HepG2 (cell line): ENCODE data around the gene LEF1. TPM values are rescaled to one million over a fixed set of nuclear protein-coding genes. Genes with fewer than 3 reads are reported as not detected.

ENCODE experiments used
- ATAC-seq: fragments of 200-7000 bp; cut with Tn5 transposase; 3 replicates; pipeline ENCODE4 v1.9.1; 2020; ENCODE audit warnings: mild to moderate bottlenecking, moderate library complexity
- BruUV-seq: library from RNA; stranded (reverse); fragments of 400-500 nt; replicated peaks from 2 replicates; lab custom pipeline; 2021; lab: Mats Ljungman, UMichigan
- CTCF ChIA-PET: fragments of 300-600 bp; formaldehyde crosslinking; extraction: SDS; loops from one replicate; lab custom pipeline; 2021; ENCODE audit warnings: low total read pairs, inconsistent platforms, low intra/inter-chr PET ratio; lab: Yijun Ruan, JAX
- POLR2A ChIA-PET: fragments of 350-600 bp; sonication (Branson Sonifier 250); formaldehyde crosslinking; loops from one replicate; lab custom pipeline; 2020; ENCODE audit warnings: antibody characterized with exemption, inconsistent platforms; lab: Yijun Ruan, JAX
- DNase-seq: peaks from one replicate; pipeline ENCODE4 v3.0.0-alpha.2; 2015; ENCODE audit warnings: low spot score
- FAIRE-seq: peaks from 3 replicates; lab custom pipeline; 2011; peaks lifted over from hg19 to GRCh38; lab: Jason Lieb, UNC
- H2AFZ ChIP-seq: one replicate; pipeline ENCODE4 v1.6.1; 2011; ENCODE audit warnings: low read length, inconsistent platforms
- H3K27ac ChIP-seq: fragments of 300-600 bp; 3 replicates; pipeline ENCODE4 v1.8.0; 2011; ENCODE audit warnings: mixed run types, mild to moderate bottlenecking, mixed read lengths, low read length, inconsistent platforms; ENCODE audit not compliant: insufficient read depth; ENCODE audit errors: extremely low read length
- H3K27me3 ChIP-seq, 2 experiments: fragments of 200-600 bp in 1 of 2; 2 replicates in 1 of 2; 3 replicates in 1 of 2; pipeline versions ENCODE4 v1.6.0 to v1.8.0; 2011; ENCODE audit warnings: low read length in 2 of 2, mild to moderate bottlenecking in 2 of 2, moderate library complexity in 2 of 2, inconsistent platforms in 1 of 2; ENCODE audit not compliant: insufficient read depth in 2 of 2, control insufficient read depth in 1 of 2
- H3K36me3 ChIP-seq, 2 experiments: fragments of 200-600 bp in 1 of 2; replicated peaks in 1 of 2; 2 replicates in 1 of 2; 3 replicates in 1 of 2; pipeline versions ENCODE4 v1.5.1 to v1.8.0; 2011; ENCODE audit warnings: low read length in 2 of 2, inconsistent platforms in 1 of 2; ENCODE audit not compliant: insufficient read depth in 2 of 2, control insufficient read depth in 1 of 2
- H3K4me1 ChIP-seq: 2 replicates; pipeline ENCODE4 v1.5.1; 2012; ENCODE audit warnings: low read length, inconsistent platforms; ENCODE audit not compliant: insufficient read depth
- H3K4me2 ChIP-seq: 2 replicates; pipeline ENCODE4 v1.6.0; 2011; ENCODE audit warnings: low read depth, low read length, inconsistent platforms
- H3K4me3 ChIP-seq, 3 experiments: fragments of 200-600 bp in 1 of 3; sonication (generic), shearing (Covaris generic) in 1 of 3; replicated peaks in 1 of 3; 2 replicates each; pipeline ENCODE4 v1.5.1; 2011 to 2016; ENCODE audit warnings: low read length in 3 of 3, inconsistent platforms in 2 of 3, low read depth in 2 of 3, mild to moderate bottlenecking in 2 of 3, control low read depth in 1 of 3, mixed read lengths in 1 of 3; ENCODE audit not compliant: insufficient read depth in 1 of 3
- H3K79me2 ChIP-seq: one replicate; pipeline ENCODE4 v1.6.1; 2011; ENCODE audit warnings: low read length, inconsistent platforms; ENCODE audit not compliant: insufficient read depth
- H3K9ac ChIP-seq: 2 replicates; pipeline ENCODE4 v1.6.0; 2011; ENCODE audit warnings: mild to moderate bottlenecking, low read depth, low read length, inconsistent platforms; ENCODE audit not compliant: insufficient read depth
- H3K9me3 ChIP-seq: 2 replicates; pipeline ENCODE4 v1.5.1; 2012; ENCODE audit warnings: mild to moderate bottlenecking, low read length
- H4K20me1 ChIP-seq: 2 replicates; pipeline ENCODE4 v1.6.0; 2011; ENCODE audit warnings: inconsistent platforms, mild to moderate bottlenecking, low read length, moderate library complexity; ENCODE audit not compliant: insufficient read depth
- ETV5 ChIP-seq: IDR thresholded peaks from 2 replicates; pipeline ENCODE4 v1.6.1; 2018; ENCODE audit warnings: missing biosample characterization, missing genetic modification reagents, inconsistent platforms, borderline replicate concordance
- KAT8 ChIP-seq: IDR thresholded peaks from 2 replicates; pipeline ENCODE4 v1.6.1; 2016; ENCODE audit warnings: missing genetic modification reagents, missing compliant biosample characterization
- KDM1A ChIP-seq: IDR thresholded peaks from 2 replicates; pipeline ENCODE4 v1.6.1; 2016; ENCODE audit warnings: missing compliant biosample characterization
- KDM6A ChIP-seq: IDR thresholded peaks from 2 replicates; pipeline ENCODE4 v1.6.1; 2016; ENCODE audit warnings: low read depth
- KLF11 ChIP-seq: IDR thresholded peaks from 2 replicates; pipeline ENCODE4 v1.6.1; 2016; ENCODE audit warnings: missing compliant biosample characterization
- KLF12 ChIP-seq: sonication (generic); formaldehyde crosslinking; IDR thresholded peaks from 2 replicates; pipeline ENCODE4 v1.4.0; 2020; ENCODE audit warnings: missing genetic modification reagents, borderline replicate concordance
- NFE2 ChIP-seq: sonication (generic); formaldehyde crosslinking; IDR thresholded peaks from 2 replicates; pipeline ENCODE4 v1.4.0; 2020; ENCODE audit warnings: missing genetic modification reagents
- PRPF4 ChIP-seq: fragments of 200-400 bp; formaldehyde crosslinking; IDR thresholded peaks from 2 replicates; pipeline ENCODE4 v1.6.1; 2016; ENCODE audit warnings: low read length, low read depth; ENCODE audit not compliant: poor library complexity, severe bottlenecking
- SAFB2 ChIP-seq: sonication (generic); formaldehyde crosslinking; IDR thresholded peaks from 2 replicates; pipeline ENCODE4 v1.5.1; 2020; ENCODE audit warnings: missing genetic modification reagents, low read depth, mild to moderate bottlenecking, borderline replicate concordance
- SOX5 ChIP-seq: IDR thresholded peaks from 2 replicates; pipeline ENCODE4 v1.6.1; 2016; ENCODE audit warnings: borderline replicate concordance
- TAF1 ChIP-seq: sonication (generic); formaldehyde crosslinking; IDR thresholded peaks from 2 replicates; pipeline ENCODE4 v1.4.0; 2020; ENCODE audit warnings: missing genetic modification reagents
- XBP1 ChIP-seq: sonication (generic); formaldehyde crosslinking; IDR thresholded peaks from 2 replicates; pipeline ENCODE4 v1.5.0; 2020; ENCODE audit warnings: missing genetic modification reagents
- ZMAT3 ChIP-seq: sonication (generic); formaldehyde crosslinking; conservative IDR thresholded peaks from 2 replicates; pipeline ENCODE4 v1.7.0; 2021; ENCODE audit warnings: missing genetic modification reagents
- ZNF841 ChIP-seq: sonication (generic); formaldehyde crosslinking; IDR thresholded peaks from 2 replicates; pipeline ENCODE4 v1.8.1; 2023; ENCODE audit warnings: missing genetic modification reagents, borderline replicate concordance
- in situ Hi-C: cut with HindIII; loops from 2 replicates; pipeline ENCODE4 v1.10.0; 2017; ENCODE audit warnings: low pct_unique_long_range_greater_than_20kb; ENCODE audit not compliant: extremely low pct_ligation_motif_present
- intact Hi-C: fragments of 100-400 bp; cut with micrococcal nuclease; formaldehyde crosslinking; loops from one replicate; pipeline ENCODE4 v1.10.0; 2022; ENCODE audit not compliant: unreplicated experiment
- polyA plus RNA-seq, 8 experiments: library from polyadenylated mRNA; depleted of rRNA in 3 of 8; stranded (reverse) in 7 of 8; unstranded in 1 of 8; fragments of >200 nt; fragmentation: Illumina TruSeq in 4 of 8; extraction: Trizol in 4 of 8; gene quantifications; 2 replicates each; pipeline versions ENCODE4 v1.2.1 to v1.2.3, GENCODE V29; 2011 to 2016; ENCODE audit warnings: low read depth in 4 of 8, missing spikeins in 1 of 8, mixed read lengths in 1 of 8; ENCODE audit not compliant: insufficient read depth in 1 of 8
- total RNA-seq, 5 experiments: library from RNA; depleted of rRNA; stranded (reverse); fragments of >200 nt; fragmentation: Illumina TruSeq; extraction: Trizol; gene quantifications; 2 replicates each; pipeline ENCODE4 v1.2.3, GENCODE V29; 2016; ENCODE audit warnings: low read depth in 1 of 5
- TF ChIP-seq, protein P1 (sequence below): sonication (generic); formaldehyde crosslinking; IDR thresholded peaks from 2 replicates; pipeline ENCODE4 v1.4.0; 2020; ENCODE audit warnings: missing genetic modification reagents
- TF ChIP-seq, protein P2 (sequence below): sonication (generic); formaldehyde crosslinking; IDR thresholded peaks from 2 replicates; pipeline ENCODE4 v1.5.1; 2020; ENCODE audit warnings: mild to moderate bottlenecking, missing genetic modification reagents, borderline replicate concordance

LEF1 gene
- total and polyA plus RNA-seq, 2 of the 13 experiments (the other 11 are each of a cell fraction or from before 2014, with no cell fraction given), result 0.22 to 0.29 TPM

DNA sequence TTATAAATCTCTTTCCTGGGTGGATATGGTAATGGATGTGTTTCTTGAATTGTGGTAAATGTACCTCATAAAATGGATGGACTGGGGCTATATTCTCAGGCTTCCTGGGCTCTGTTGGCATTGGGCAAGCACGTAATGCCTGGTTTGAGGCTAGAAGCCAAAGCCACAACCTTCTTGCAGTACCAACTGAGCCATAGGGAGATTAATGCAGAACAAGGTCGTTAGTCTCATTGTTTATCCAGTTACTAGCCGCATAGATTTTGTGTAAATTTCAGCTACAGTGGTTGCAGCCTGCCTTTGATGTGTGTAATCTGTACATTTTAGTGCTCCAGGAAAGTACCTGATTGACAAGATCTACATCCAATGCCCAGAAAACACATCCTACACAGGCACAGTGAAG, 7.2 kb upstream of the LEF1 start (continued):
- no peak for TF ChIP-seq ZNF841 (CRISPR knock-in tag)

DNA sequence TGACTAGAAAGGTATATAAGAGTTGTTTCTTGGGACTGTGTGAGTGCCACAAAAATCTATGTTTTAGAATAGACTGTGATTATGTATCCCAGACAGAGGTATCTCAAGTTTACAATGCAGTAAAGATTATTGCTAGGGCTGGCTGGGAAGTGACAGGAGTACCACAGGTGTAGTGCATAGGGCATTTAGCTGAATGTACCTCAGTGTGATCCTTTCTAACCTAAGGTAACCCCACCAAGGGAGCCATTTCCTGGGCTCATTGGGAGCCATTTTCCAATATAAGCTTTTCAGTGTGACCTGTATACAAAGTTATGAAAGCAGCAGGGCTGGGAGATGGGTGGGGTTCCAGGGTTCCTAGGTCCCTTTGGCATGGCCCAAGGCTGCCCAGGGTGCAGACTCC, 6.1 kb upstream of the LEF1 start:
- H3K27ac ChIP-seq, result no peak overlapping the region
- H3K36me3 ChIP-seq, result no peaks in the 10 kb centered on the region
- no peak overlapping the region for H3K4me3 ChIP-seq
- H3K27me3 ChIP-seq, result peaks cover 0 to 16% of the 10 kb centered on the region in 2 experiments; a peak in 2 of 5 replicates
- no peak overlapping the region for H3K4me2 ChIP-seq
- H3K4me1 ChIP-seq, result no peaks in the 10 kb centered on the region
- ATAC-seq, result no peak
- BruUV-seq, result no TSS peak
- no peak overlapping the region for H3K9ac ChIP-seq
- no peak for DNase-seq
- FAIRE-seq, result no peak
- POLR2A ChIA-PET, result no interaction called here
- H3K9me3 ChIP-seq, result no peaks in the 10 kb centered on the region
- CTCF ChIA-PET, result no interaction called here
- no peak overlapping the region for H2AFZ ChIP-seq
- TF ChIP-seq ETV5, result no peak
- no peak for TF ChIP-seq SOX5 (CRISPR knock-in tag)
- no peak for TF ChIP-seq KLF11
- no peak for TF ChIP-seq KDM1A (CRISPR knock-in tag)
- TF ChIP-seq KAT8 (CRISPR knock-in tag), result no peak
- no peak for TF ChIP-seq KLF12 (CRISPR knock-in tag)
- TF ChIP-seq, protein P1, sequence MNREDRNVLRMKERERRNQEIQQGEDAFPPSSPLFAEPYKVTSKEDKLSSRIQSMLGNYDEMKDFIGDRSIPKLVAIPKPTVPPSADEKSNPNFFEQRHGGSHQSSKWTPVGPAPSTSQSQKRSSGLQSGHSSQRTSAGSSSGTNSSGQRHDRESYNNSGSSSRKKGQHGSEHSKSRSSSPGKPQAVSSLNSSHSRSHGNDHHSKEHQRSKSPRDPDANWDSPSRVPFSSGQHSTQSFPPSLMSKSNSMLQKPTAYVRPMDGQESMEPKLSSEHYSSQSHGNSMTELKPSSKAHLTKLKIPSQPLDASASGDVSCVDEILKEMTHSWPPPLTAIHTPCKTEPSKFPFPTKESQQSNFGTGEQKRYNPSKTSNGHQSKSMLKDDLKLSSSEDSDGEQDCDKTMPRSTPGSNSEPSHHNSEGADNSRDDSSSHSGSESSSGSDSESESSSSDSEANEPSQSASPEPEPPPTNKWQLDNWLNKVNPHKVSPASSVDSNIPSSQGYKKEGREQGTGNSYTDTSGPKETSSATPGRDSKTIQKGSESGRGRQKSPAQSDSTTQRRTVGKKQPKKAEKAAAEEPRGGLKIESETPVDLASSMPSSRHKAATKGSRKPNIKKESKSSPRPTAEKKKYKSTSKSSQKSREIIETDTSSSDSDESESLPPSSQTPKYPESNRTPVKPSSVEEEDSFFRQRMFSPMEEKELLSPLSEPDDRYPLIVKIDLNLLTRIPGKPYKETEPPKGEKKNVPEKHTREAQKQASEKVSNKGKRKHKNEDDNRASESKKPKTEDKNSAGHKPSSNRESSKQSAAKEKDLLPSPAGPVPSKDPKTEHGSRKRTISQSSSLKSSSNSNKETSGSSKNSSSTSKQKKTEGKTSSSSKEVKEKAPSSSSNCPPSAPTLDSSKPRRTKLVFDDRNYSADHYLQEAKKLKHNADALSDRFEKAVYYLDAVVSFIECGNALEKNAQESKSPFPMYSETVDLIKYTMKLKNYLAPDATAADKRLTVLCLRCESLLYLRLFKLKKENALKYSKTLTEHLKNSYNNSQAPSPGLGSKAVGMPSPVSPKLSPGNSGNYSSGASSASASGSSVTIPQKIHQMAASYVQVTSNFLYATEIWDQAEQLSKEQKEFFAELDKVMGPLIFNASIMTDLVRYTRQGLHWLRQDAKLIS (CRISPR knock-in tag), result no peak
- TF ChIP-seq TAF1 (CRISPR knock-in tag), result no peak
- no peak for TF ChIP-seq KDM6A (CRISPR knock-in tag)
- no peak for TF ChIP-seq NFE2 (CRISPR knock-in tag)
- TF ChIP-seq SAFB2 (CRISPR knock-in tag), result no peak
- TF ChIP-seq PRPF4, result no peak
- TF ChIP-seq, protein P2, sequence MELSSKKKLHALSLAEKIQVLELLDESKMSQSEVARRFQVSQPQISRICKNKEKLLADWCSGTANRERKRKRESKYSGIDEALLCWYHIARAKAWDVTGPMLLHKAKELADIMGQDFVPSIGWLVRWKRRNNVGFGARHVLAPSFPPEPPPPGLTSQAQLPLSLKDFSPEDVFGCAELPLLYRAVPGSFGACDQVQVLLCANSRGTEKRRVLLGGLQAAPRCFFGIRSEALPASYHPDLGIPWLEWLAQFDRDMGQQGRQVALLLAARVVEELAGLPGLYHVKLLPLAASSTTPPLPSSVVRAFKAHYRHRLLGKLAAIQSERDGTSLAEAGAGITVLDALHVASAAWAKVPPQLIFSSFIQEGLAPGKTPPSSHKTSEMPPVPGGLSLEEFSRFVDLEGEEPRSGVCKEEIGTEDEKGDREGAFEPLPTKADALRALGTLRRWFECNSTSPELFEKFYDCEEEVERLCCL (CRISPR knock-in tag), result no peak
- TF ChIP-seq XBP1 (CRISPR knock-in tag), result no peak
- no peak for TF ChIP-seq ZMAT3 (CRISPR knock-in tag)
- H3K79me2 ChIP-seq, result no peaks in the 10 kb centered on the region
- H4K20me1 ChIP-seq, result no peaks in the 10 kb centered on the region
- in situ Hi-C loops, result no loop called here
- intact Hi-C loops, result no loop called here
